Endothelial cell of umbilical vein (primary cell): Measurements from ENCODE around the gene HMGCL. TPM values are rescaled to one million over a fixed set of nuclear protein-coding genes. Genes with fewer than 3 reads are reported as not detected.

Source experiments
- BruUV-seq: library from RNA; stranded (reverse); fragments of 400-500 nt; replicated peaks from 2 replicates; lab custom pipeline; 2021; lab: Mats Ljungman, UMichigan
- CTCF ChIA-PET: fragments of 300-600, 350-600 bp; sonication (Branson Sonifier 250); formaldehyde crosslinking; loops from one replicate; lab custom pipeline; 2021; ENCODE audit warnings: antibody characterized with exemption, inconsistent platforms; lab: Charles Lee
- POLR2A ChIA-PET: fragments of 300-600, 350-600 bp; sonication (Branson Sonifier 250); formaldehyde crosslinking; loops from one replicate; lab custom pipeline; 2021; ENCODE audit warnings: antibody characterized with exemption, inconsistent platforms; lab: Charles Lee
- DNase-seq: peaks from one replicate; pipeline ENCODE4 v3.0.0-alpha.2; 2011; ENCODE audit warnings: low read depth, low spot score
- FAIRE-seq: peaks from 2 replicates; lab custom pipeline; 2011; peaks lifted over from hg19 to GRCh38; lab: Jason Lieb, UNC
- H2AFZ ChIP-seq: 2 replicates; pipeline ENCODE4 v1.6.0; 2012; ENCODE audit warnings: low read depth, low read length, control low read depth, inconsistent platforms
- H3K27ac ChIP-seq: 2 replicates; pipeline ENCODE4 v1.5.1; 2011; ENCODE audit warnings: low read depth, mild to moderate bottlenecking, control low read depth, low read length, moderate library complexity; ENCODE audit not compliant: insufficient read depth
- H3K27me3 ChIP-seq, 2 experiments: 2 replicates each; pipeline versions ENCODE4 v1.6.0 to v1.6.1; 2011; ENCODE audit warnings: low read length in 2 of 2, mixed read lengths in 1 of 2; ENCODE audit not compliant: control insufficient read depth in 2 of 2, insufficient read depth in 2 of 2
- H3K36me3 ChIP-seq, 2 experiments: 2 replicates in 1 of 2; 3 replicates in 1 of 2; pipeline ENCODE4 v1.5.1; 2011; ENCODE audit warnings: low read length in 2 of 2, mild to moderate bottlenecking in 1 of 2, moderate library complexity in 1 of 2; ENCODE audit not compliant: control insufficient read depth in 2 of 2, insufficient read depth in 2 of 2; ENCODE audit errors: extremely low read depth in 1 of 2
- H3K4me1 ChIP-seq: 3 replicates; pipeline ENCODE4 v1.5.1; 2011; ENCODE audit warnings: mild to moderate bottlenecking, low read length; ENCODE audit not compliant: control insufficient read depth, insufficient read depth; ENCODE audit errors: extremely low read depth
- H3K4me2 ChIP-seq: 2 replicates; pipeline ENCODE4 v1.6.1; 2011; ENCODE audit warnings: low read length, control low read depth, mixed read lengths; ENCODE audit not compliant: insufficient read depth
- H3K4me3 ChIP-seq, 3 experiments: fragments of 200-600 bp in 1 of 3; sonication (generic), shearing (Covaris generic) in 1 of 3; replicated peaks in 1 of 3; 2 replicates each; pipeline ENCODE4 v1.5.1; 2011 to 2016; ENCODE audit warnings: control low read depth in 3 of 3, low read length in 3 of 3, mild to moderate bottlenecking in 2 of 3, inconsistent platforms in 1 of 3, low read depth in 1 of 3, moderate library complexity in 1 of 3; ENCODE audit not compliant: insufficient read depth in 1 of 3
- H3K79me2 ChIP-seq: 2 replicates; pipeline ENCODE4 v1.6.0; 2012; ENCODE audit warnings: low read length, inconsistent platforms; ENCODE audit not compliant: control insufficient read depth, insufficient read depth
- H3K9ac ChIP-seq: replicated peaks from 2 replicates; pipeline ENCODE3; 2011; ENCODE audit warnings: low read length, control low read depth; ENCODE audit not compliant: insufficient read depth; ENCODE audit errors: extremely low read depth
- H3K9me1 ChIP-seq: replicated peaks from 3 replicates; pipeline ENCODE4 v1.6.0; 2011; ENCODE audit warnings: mild to moderate bottlenecking, low read length; ENCODE audit not compliant: control insufficient read depth, insufficient read depth; ENCODE audit errors: extremely low read depth
- H3K9me3 ChIP-seq: replicated peaks from 2 replicates; pipeline ENCODE4 v1.5.1; 2012; ENCODE audit warnings: low read length, inconsistent platforms; ENCODE audit not compliant: control insufficient read depth, insufficient read depth
- H4K20me1 ChIP-seq: replicated peaks from 2 replicates; pipeline ENCODE3; 2011; ENCODE audit warnings: mild to moderate bottlenecking, low read length; ENCODE audit not compliant: control insufficient read depth, insufficient read depth; ENCODE audit errors: extremely low read depth
- EZH2 ChIP-seq: IDR thresholded peaks from 2 replicates; pipeline ENCODE4 v1.6.1; 2012; ENCODE audit warnings: borderline replicate concordance, low read depth, mild to moderate bottlenecking, moderate library complexity, low read length, inconsistent platforms; ENCODE audit not compliant: severe bottlenecking
- FOS ChIP-seq: IDR thresholded peaks from 2 replicates; pipeline ENCODE4 v1.6.1; 2011; ENCODE audit warnings: mild to moderate bottlenecking, low read length, moderate library complexity, borderline replicate concordance; ENCODE audit not compliant: insufficient read depth
- GATA2 ChIP-seq: IDR thresholded peaks from 2 replicates; pipeline ENCODE4 v1.7.0; 2011; ENCODE audit warnings: low read depth, mild to moderate bottlenecking, moderate library complexity, mixed read lengths, low read length; ENCODE audit not compliant: insufficient read length, insufficient read depth
- JUN ChIP-seq: IDR thresholded peaks from 2 replicates; pipeline ENCODE4 v1.6.1; 2011; ENCODE audit warnings: borderline replicate concordance, low read depth; ENCODE audit not compliant: insufficient read length, insufficient read depth
- MYC ChIP-seq: IDR thresholded peaks from one replicate; pipeline ENCODE4 v1.6.1; 2011; ENCODE audit warnings: mild to moderate bottlenecking, low read depth, low read length
- POLR2A ChIP-seq: IDR thresholded peaks from 2 replicates; pipeline ENCODE4 v1.6.1; 2012; ENCODE audit warnings: low read depth, mild to moderate bottlenecking, control low read depth, low read length
- POLR2AphosphoS5 ChIP-seq: IDR thresholded peaks from 2 replicates; pipeline ENCODE4 v1.6.1; 2012; ENCODE audit warnings: low read depth, mild to moderate bottlenecking, control low read depth, low read length, moderate library complexity; ENCODE audit not compliant: insufficient read depth
- dilution Hi-C: fragments of 300-500 bp; cut with MboI; formaldehyde crosslinking; loops from one replicate; pipeline ENCODE4 v1.15.0; 2019; ENCODE audit warnings: low sequenced_read_pairs; ENCODE audit not compliant: extremely low pct_ligation_motif_present
- intact Hi-C: fragments of 100-400 bp; cut with micrococcal nuclease; formaldehyde crosslinking; loops from one replicate; pipeline ENCODE4 v1.10.0; 2022
- polyA plus RNA-seq, 4 experiments: library from polyadenylated mRNA; depleted of rRNA in 3 of 4; stranded (reverse) in 3 of 4; unstranded in 1 of 4; fragments of >200 nt; gene quantifications; 2 replicates each; pipeline versions ENCODE4 v1.2.1 to v1.2.3, GENCODE V29; 2011 to 2012; ENCODE audit warnings: missing spikeins in 1 of 4
- total RNA-seq: library from RNA; stranded (reverse); gene quantifications from 2 replicates; pipeline ENCODE4 v1.2.3, GENCODE V29; 2021
- TF ChIP-seq, protein P1 (sequence below), 2 donors: IDR thresholded peaks; 1 replicate in 1 of 2; 2 replicates in 1 of 2; pipeline ENCODE4 v1.5.1; 2011; ENCODE audit warnings: low read length in 2 of 2, mild to moderate bottlenecking in 2 of 2, moderate library complexity in 2 of 2, control low read depth in 1 of 2, inconsistent platforms in 1 of 2, low read depth in 1 of 2; ENCODE audit not compliant: insufficient read depth in 1 of 2; ENCODE audit errors: extremely low read depth in 1 of 2
- TF ChIP-seq, protein P2 (sequence below): IDR thresholded peaks from 2 replicates; pipeline ENCODE4 v1.6.1; 2011; ENCODE audit not compliant: insufficient read depth, insufficient read length

Gene HMGCL
- total and polyA plus RNA-seq, 2 donors (not counting 3 experiments of a cell fraction or from before 2014, with no cell fraction given): 24.2 to 30.0 TPM

DNA sequence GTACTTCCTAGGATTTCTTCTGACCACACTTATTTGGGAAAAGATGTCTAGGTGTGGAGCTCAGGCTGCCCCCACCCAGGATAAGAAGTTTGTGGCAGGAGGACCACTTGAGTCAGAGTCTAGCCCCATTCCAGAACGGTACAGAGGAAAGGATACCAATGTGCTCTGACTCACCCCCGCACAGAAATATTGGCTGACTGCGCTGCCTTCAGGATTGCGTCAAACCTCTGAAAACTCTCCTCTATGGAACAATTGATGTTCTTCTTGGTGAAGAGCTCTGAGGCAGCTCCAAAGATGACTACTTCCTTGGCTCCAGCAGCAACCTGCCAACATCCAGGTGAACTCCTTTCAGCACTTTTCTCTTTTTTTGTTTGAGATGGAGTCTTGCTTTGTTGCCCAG lies 11.2 kb downstream of the HMGCL start:
- CTCF ChIA-PET: interaction anchor here (1.5 kb wide), 1 partner anchor 42 kb away, joined by 5 read pairs; no protein-coding TSS in a partner anchor
- FAIRE-seq: no peak
- Histone ChIP-seq H3K4me2 (no peak overlapping the region), H3K9me3 (no peaks in the 10 kb centered on the region), H3K4me1 (no peaks in the 10 kb centered on the region), H3K36me3 (peaks cover 0 to 19% of the 10 kb centered on the region in 2 experiments), H3K27me3 (no peaks in the 10 kb centered on the region), H4K20me1 (no peaks in the 10 kb centered on the region), H3K4me3 (no peak overlapping the region), H3K9ac (no peak overlapping the region), H3K27ac (no peak overlapping the region), H3K9me1 (no peaks in the 10 kb centered on the region), H3K79me2 (no peaks in the 10 kb centered on the region), H2AFZ (no peak overlapping the region)
- BruUV-seq: no TSS peak
- POLR2A ChIA-PET: no interaction called here
- dilution Hi-C loops (no loop called here), intact Hi-C loops (no loop called here)
- no peak for DNase-seq
- no peak for TF ChIP-seq MYC
- TF ChIP-seq POLR2A: no peak
- TF ChIP-seq GATA2: no peak
- no peak for TF ChIP-seq FOS
- no peak for TF ChIP-seq EZH2
- TF ChIP-seq, protein P1, sequence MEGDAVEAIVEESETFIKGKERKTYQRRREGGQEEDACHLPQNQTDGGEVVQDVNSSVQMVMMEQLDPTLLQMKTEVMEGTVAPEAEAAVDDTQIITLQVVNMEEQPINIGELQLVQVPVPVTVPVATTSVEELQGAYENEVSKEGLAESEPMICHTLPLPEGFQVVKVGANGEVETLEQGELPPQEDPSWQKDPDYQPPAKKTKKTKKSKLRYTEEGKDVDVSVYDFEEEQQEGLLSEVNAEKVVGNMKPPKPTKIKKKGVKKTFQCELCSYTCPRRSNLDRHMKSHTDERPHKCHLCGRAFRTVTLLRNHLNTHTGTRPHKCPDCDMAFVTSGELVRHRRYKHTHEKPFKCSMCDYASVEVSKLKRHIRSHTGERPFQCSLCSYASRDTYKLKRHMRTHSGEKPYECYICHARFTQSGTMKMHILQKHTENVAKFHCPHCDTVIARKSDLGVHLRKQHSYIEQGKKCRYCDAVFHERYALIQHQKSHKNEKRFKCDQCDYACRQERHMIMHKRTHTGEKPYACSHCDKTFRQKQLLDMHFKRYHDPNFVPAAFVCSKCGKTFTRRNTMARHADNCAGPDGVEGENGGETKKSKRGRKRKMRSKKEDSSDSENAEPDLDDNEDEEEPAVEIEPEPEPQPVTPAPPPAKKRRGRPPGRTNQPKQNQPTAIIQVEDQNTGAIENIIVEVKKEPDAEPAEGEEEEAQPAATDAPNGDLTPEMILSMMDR (IDR thresholded peaks at IDR 0.05; ENCODE audit: extremely low read depth in 1 of 2, insufficient read depth in 1 of 2, low read depth in 1 of 2, low read length in 2 of 2): no peak
- no peak for TF ChIP-seq JUN
- TF ChIP-seq, protein P2, sequence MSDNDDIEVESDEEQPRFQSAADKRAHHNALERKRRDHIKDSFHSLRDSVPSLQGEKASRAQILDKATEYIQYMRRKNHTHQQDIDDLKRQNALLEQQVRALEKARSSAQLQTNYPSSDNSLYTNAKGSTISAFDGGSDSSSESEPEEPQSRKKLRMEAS: no peak
- TF ChIP-seq POLR2AphosphoS5: no peak
